Panc1 (cell line): Measurements from ENCODE around the gene NUP50.

Experiments
- CTCF ChIP-seq: fragments of 450-650 bp; IDR thresholded peaks from 2 replicates; pipeline ENCODE4 v1.5.1; 2017; ENCODE audit warnings: mild to moderate bottlenecking
- POLR2AphosphoS5 ChIP-seq: IDR thresholded peaks from 2 replicates; pipeline ENCODE4 v1.6.1; 2012; ENCODE audit warnings: mild to moderate bottlenecking, low read depth, low read length, moderate library complexity
- REST ChIP-seq, 2 experiments: IDR thresholded peaks; 2 replicates each; pipeline ENCODE4 v1.6.1; 2011 to 2012; ENCODE audit warnings: low read depth in 2 of 2, control low read depth in 1 of 2, low read length in 1 of 2, mild to moderate bottlenecking in 1 of 2, moderate library complexity in 1 of 2; ENCODE audit not compliant: insufficient read depth in 1 of 2
- TCF7L2 ChIP-seq: IDR thresholded peaks from 2 replicates; pipeline ENCODE4 v1.6.1; 2011; ENCODE audit warnings: mild to moderate bottlenecking, low read depth, low read length, inconsistent platforms

GRCh38 chr22:45151503-45151902 is 12.2 kb upstream of the NUP50 start:
- no peak for TF ChIP-seq CTCF
- no peak for TF ChIP-seq REST (IDR thresholded peaks at IDR 0.05; ENCODE audit: insufficient read depth in 1 of 2, low read depth in 2 of 2, low read length in 1 of 2)
- TF ChIP-seq TCF7L2: no peak
- no peak for TF ChIP-seq POLR2AphosphoS5
